ENCODE measurements around the gene CLEC16A. TPM values are rescaled to one million over a fixed set of nuclear protein-coding genes. Genes with fewer than 3 reads are reported as not detected.

Gene CLEC16A
- total RNA-seq, 4 donors from 2014 or later = 20.2 to 28.8 (median 22.8) TPM

- TF ChIP-seq CTCF (IDR thresholded peaks at IDR 0.05; ENCODE audit: low read depth) = no peak
These were observed 195.7 kb downstream of the CLEC16A start for GRCh38 chr16:11140098-11140375.

- TF ChIP-seq CTCF (IDR thresholded peaks at IDR 0.05; ENCODE audit: low read depth) = no peak
These were observed 196.1 kb downstream of the CLEC16A start for GRCh38 chr16:11140466-11140865.

GRCh38 chr16:11140867-11141266, 196.5 kb downstream of the CLEC16A start:
- TF ChIP-seq CTCF (IDR thresholded peaks at IDR 0.05; ENCODE audit: low read depth) = no peak

DNA sequence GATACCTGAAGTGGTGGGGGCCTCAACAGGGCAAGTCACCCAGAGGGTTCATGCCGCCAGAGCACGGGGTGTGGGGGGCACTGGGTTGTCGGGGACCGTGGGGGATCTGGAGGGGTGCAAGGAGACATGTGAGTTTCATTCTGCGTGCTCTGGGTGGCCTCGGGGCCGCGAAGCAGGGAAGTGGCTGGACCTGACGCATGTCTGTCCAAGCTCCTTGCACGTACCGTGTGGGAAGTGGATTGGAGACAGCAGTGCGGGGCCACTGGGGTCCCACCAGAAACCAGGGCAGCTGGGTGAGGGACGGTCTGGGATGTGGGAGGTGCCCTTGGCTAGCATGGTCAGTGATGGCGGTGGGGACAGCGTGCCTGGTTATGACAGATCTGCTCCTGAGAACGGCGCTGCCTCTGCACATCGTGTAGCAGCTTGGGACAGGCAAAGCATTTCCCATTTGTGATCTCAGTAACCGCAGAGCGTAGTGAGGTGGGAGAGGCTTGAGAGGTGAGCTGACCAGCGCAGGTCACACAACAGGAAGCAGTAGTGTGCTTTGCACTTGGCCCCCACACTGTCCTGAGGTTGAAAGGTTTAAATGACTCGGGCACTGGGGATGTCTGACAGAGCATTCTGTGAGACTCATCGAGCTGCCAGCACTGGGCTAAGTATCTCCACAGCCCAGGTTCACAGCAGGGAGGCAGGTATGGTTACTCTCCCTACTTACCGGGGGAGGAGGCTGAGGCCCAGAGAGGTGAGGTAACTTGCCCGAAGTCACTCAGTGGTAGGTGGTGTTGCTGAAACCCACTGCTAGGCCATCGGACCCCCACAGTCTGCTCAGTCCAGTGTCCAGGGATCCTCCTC, 197.3 kb downstream of the CLEC16A start:
- TF ChIP-seq CTCF (IDR thresholded peaks at IDR 0.05; ENCODE audit: low read depth) = no peak

GRCh38 chr16:11142261-11142630, 197.9 kb downstream of the CLEC16A start:
- TF ChIP-seq CTCF (IDR thresholded peaks at IDR 0.05; ENCODE audit: low read depth) = no peak

DNA sequence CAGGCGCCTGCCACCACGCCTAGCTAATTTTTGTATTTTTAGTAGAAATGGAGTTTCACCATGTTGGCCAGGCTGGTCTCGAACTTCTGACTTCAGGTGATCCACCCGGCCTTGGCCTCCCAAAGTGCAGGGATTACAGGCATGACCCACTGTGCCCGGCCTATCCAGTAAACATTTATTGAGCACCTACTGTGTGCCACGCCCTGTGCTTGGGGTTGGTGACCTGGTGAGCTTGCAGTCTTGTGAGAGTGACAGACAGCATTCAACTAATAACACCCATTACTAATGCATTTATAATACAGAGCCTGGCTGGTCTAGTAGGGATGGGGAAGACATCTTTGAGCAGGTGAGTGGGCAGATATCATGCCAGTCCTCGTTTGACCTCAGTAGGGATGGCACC, 198.6 kb downstream of the CLEC16A start:
- TF ChIP-seq CTCF (IDR thresholded peaks at IDR 0.05; ENCODE audit: low read depth) = no peak

DNA sequence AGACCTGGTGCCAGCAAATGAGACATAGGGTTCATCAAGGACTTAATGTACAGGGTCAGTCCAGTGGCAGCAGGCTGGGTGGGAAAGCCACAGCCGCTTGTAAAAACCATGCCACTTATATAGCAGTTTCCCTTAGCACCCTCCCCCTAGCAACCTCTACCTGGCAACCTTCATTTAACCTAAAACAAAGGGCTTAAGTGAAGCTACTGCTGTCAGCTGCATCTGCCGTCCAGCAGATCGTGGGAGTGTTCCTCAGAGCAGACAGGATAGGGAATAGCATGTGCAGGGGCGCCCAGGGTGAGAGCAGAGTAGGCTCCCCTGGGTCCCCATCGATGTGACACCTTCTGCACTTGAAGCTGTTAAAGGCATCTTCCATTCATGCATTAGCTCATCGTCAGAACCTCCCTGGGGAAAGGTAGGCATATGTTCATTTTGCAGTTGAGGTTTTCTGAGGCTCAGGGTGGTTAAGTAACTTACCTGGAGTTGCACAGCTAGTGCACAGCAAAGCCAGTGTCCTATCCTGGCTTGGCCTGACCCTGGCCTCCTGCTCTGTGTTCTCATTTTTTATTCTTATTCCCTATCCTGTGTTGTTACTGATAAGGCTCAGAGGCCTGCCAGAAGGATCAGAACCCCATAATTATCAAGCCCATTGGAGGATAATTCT, 199.1 kb downstream of the CLEC16A start:
- no peak for TF ChIP-seq CTCF (IDR thresholded peaks at IDR 0.05; ENCODE audit: low read depth)
